GM21619 (cell line): ENCODE results near the gene ZAP70.

Experiments
- ATAC-seq: cut with Tn5 transposase; IDR thresholded peaks from one replicate; pipeline ENCODE4 v1.9.1; 2021; ENCODE audit not compliant: unreplicated experiment

ZAP70 gene

GRCh38 chr2:97732436-97733340 is 19.3 kb downstream of the ZAP70 start:
- ATAC-seq = no peak

DNA sequence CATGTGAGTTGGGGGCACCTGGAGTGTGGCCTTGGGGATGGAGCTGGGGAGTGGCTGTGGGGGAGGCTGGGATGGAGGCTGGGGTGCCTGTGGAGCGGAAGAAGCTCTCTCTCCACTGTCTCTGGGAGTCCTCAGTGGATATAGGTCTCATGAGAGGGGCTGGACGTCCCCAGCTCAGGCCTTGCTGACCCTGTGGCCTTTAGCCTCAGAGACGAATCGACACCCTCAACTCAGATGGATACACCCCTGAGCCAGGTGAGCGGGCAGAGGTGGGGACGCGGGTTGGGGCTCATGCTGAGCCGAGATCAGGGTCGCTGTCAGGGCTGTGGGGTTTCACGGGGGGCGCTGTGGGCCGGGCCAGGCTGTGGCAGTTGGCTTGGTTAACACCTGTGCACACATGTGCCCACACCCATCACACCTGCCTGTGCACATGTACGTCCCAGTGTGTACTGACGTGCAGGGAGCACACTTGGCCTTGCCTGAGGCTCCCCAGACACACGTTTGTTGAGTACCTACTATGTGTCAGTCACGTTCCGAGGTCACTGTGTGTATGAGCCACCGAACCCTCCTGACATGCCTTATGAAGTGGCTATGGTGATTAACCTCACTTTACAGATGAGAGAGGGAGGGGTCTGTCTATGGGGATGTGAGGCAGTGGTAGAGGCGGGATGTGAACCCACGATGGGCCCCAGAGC is 20.1 kb downstream of the ZAP70 start:
- no peak for ATAC-seq

GRCh38 chr2:97734061-97735051 is 21.0 kb downstream of the ZAP70 start:
- no peak for ATAC-seq

GRCh38 chr2:97735161-97735561 is 21.8 kb downstream of the ZAP70 start:
- ATAC-seq = no peak

DNA sequence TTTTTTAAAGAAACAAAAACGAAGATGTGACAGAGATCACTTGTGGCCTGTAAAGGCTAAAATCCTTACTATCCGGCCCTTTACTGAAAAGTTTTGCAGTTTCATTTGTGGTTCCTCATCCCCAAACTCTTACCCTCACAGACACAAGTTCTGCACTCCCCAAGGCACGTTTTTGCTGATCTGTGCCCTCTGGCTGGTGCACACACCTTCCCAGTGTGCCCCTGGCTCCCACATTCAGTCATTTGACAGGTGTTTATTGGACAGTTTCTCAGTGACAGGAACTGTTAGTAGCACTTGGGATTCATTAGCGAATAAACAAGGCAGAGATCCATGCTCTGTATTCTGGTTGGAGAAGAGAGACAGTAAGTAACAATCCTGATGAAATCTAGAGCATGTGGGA is 22.8 kb downstream of the ZAP70 start:
- ATAC-seq = no peak

DNA sequence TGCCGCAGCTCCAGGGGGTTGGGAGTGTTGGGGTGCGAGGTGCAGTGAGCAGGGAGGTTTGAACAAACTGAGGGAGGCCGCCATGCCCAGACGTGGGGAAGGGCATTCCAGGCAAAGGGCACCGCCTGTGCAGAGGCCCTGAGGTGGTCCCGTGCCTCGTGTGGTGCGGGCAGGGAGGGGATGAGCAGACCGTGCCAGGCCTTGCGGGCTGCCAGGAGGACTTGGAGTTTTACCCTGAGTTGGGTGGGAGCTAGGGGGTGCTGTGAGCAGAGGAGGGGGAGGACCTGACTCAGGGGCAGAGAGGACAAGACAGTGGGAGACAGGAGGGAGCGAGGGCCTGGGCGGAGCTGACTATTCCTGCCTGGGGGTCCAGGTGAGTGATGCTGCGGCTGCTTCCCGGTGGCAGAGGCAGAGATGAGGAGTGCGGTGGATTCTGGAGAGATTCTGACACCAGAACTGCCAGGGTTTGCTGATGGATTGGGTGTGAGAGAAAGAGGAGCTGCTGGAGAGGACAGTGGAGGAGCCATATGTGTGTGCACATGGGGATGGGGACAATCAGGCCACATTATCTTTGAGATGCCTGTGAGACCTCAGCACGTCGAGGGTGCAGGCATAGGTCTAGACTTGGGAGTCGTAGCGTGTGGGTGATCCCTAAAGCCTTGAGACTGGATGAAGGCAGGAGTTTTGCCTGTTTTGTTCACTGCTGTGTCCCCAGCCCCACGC is 23.4 kb downstream of the ZAP70 start:
- no peak for ATAC-seq

GRCh38 chr2:97737421-97738178 is 24.2 kb downstream of the ZAP70 start:
- no peak for ATAC-seq

DNA sequence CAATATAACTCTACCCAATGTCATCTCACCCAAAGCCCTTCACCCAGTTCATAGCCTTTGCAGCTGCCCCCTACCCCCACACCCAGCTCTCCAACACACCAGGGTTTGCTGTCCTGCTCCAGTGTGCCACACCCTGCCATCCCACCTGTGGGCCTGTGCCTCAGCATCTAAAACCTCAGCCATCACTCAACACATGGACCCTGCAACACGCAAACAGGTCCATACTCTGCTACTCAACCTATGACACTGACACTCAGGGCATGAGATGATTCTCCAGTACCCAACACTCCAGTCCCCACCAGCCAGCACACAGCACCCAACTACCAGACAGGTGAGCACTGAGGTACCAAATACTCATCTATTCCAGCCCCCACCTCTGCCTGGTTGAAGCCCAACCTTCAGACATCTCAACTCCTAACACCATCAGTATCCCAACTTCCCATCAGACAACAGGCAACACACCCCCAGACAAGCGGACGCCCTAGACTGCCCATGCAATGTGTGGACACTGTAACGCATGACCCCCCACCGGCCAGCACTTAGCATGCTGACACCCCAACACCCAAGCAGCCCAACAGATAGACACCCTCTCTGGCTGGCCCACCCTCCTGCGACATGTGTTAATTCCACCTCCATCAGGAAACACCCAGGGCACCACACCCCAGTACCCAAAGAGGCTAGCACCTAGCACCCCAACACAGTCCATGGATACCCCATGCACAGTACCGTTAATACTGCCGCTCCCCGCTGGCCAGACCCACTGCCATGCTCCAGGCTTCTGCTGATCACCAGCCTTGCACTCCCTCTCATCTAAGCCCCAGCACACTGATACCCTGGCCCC is 25.0 kb downstream of the ZAP70 start:
- ATAC-seq = no peak

DNA sequence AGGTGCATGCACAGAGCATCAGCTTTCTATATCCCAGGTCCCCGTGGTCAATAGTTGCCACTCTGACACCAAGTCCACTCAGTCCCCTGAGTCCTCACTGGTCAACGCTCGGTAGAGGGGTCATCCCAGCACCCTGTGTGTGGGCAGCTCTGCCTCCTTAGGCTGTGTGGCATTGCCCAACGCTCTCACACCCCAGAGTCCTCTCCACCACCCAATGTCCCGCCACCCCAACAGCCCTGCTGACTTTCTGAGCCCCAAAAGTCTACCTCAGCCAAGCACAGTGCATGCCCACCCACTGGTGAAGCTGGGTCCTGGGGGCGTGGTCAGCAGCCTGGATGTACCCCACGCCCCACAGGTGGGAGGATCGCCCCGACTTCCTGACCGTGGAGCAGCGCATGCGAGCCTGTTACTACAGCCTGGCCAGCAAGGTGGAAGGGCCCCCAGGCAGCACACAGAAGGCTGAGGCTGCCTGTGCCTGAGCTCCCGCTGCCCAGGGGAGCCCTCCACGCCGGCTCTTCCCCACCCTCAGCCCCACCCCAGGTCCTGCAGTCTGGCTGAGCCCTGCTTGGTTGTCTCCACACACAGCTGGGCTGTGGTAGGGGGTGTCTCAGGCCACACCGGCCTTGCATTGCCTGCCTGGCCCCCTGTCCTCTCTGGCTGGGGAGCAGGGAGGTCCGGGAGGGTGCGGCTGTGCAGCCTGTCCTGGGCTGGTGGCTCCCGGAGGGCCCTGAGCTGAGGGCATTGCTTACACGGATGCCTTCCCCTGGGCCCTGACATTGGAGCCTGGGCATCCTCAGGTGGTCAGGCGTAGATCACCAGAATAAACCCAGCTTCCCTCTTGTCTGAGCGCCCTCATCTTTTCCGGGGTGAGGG is 25.9 kb downstream of the ZAP70 start:
- no peak for ATAC-seq

DNA sequence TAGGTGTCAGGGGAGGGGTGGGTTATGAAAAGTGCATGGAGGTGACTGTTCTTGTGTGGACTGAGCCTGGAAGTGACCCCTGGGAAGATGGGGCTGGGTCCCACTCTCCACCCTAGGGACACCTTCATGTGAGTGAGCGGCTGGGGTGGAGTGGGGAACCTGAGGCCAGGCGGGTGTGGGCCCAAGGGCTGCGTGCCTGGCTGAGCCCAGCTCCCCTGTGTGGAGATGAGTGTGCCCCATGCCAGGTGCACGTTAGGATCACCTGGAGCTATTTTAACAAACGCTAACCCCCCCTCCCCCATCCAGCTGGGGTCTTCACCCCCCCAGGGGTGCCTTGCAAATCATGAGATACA is 26.5 kb downstream of the ZAP70 start:
- ATAC-seq = no peak

DNA sequence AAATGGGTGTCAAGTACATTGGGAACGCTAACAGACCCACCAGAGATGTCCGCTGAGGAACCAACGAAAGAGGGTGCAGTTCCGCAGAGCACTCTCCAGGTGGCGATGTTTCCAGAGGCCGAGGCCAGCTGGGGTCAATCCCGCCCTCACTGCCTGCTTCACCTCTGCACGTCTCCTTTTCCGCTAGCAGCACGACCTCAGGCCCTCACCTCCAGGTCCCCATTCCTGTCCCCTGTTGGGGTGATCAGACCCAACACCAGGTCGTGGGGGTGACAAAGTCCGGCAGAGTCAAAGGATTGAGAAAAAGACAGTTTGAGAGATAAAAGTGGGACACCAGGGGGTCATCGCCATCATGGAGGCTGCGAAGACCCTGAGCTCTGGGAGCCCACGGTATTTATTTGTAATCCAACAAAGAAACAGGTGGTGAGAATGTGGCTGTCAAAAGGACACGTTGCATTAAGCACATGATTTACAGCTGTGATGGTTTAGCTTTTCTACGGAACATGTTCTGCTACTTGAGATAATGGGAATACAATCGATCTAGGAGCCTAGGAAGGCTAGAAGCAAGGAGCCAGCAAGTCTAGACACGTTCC is 27.3 kb downstream of the ZAP70 start:
- ATAC-seq = no peak

- ATAC-seq = no peak
These were observed 27.9 kb downstream of the ZAP70 start for GRCh38 chr2:97741251-97741650.

DNA sequence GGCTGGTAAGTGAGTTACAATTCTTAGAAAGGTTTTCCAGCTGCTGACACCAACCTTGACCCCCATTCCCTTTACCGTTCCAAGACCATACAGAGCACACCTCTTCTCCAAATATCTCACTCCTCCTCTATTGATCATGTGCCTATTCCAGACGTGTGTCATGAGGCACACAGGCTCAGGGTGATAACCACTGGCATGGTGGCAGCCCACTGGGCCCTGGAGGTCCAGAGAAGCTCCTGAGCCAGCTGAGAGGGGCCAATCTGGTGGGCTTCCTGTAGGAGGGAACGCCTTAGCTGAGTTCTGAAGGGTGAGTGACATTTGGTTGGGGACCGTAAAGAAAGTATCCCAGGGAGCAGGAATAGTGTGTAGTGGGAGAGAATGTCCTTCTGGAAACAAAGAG is 28.3 kb downstream of the ZAP70 start:
- ATAC-seq = no peak

DNA sequence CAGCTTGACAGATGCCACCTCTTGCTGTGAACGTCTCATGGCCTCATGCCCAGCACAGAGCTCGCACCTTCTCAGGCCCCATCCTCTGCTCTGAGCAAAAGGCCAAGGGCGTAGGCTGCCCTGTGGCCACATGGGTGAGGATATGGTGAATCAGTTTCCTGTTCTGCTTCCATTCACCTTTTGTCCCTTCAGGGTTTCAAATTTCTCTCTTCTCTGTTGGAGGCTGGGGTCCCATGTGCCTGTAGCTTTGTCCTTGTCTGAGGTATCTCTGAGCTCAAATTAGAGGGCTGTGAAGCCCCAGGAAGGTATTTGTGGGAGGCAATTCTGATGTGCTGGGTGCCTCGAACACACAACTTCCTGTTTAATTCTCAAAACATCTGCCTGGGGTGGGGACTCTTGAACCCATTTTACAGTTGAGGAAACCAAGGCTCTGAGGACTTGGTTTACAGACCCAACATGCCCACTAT is 29.0 kb downstream of the ZAP70 start:
- no peak for ATAC-seq

DNA sequence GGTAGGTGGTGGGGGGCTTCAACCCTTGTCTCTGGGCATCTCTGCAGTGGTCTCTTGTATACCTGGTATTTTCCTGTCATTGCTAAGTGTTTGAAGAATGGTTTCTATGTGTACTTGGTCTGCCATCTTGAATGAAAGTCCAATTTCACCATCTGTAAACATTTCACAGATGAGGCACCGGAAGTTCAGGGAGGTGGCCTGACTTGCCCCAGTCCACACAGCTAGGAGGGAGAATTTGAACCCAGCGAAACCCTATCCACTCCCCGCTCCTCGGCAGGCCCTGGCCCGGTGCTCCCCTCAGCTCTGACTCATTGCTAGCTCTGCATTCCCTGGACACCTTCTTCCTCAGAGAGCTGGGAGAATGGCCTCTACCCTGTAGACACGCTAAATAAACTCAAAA is 30.5 kb downstream of the ZAP70 start:
- ATAC-seq = no peak

GRCh38 chr2:97745474-97746174 is 32.2 kb downstream of the ZAP70 start:
- ATAC-seq = no peak

DNA sequence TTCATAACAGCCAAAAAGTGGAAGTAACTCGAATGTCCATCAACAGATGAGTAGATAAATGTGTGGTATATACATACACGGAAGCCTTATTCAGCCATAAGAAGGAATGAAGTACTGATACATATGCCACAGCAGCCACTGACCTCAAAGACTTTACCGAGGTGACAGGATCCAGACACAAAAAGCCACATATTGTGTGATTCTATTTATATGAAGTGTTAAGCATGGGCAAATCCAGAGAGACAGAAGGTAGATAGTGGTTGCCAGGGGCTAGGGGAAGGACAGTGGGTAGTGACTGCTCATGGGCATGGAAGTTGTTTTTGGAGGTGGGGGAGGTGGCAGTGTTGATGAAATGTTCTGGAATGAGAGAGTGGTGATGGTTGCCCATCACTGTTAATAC is 33.9 kb downstream of the ZAP70 start:
- ATAC-seq = no peak
